ENCODE data around the gene DHRS4. TPM values are rescaled to one million over a fixed set of nuclear protein-coding genes. Genes with fewer than 3 reads are reported as not detected.

The DHRS4 gene
- 10 to 100 TPM; 24.0 to 35.8 (median 30.5) TPM for total RNA-seq

- WGBS: under 1% methylated on average over 32 of the region's 44 CpGs
- Histone ChIP-seq H3K27me3 (no peaks in the 10 kb centered on the region), H3K4me3 (peak within 1 kb of the TSS; percentile 83), H3K36me3 (peaks cover 6% of the 10 kb centered on the region), H3K4me1 (peaks cover 19% of the 10 kb centered on the region), H3K27ac (peak within 1 kb of the TSS; percentile 79), H3K9me3 (no peaks in the 10 kb centered on the region)
- peak; percentile 86 to 91 for DNase-seq (ENCODE audit: low spot score in 2 of 2)
- no peak for TF ChIP-seq POLR2A (IDR thresholded peaks at IDR 0.05)
- peak; percentile 71 to 81 for TF ChIP-seq CTCF (IDR thresholded peaks at IDR 0.05)
These were observed at the start of gene DHRS4 for GRCh38 chr14:23953464-23954278. DHRS4 (plus strand) TSS chr14:23953770; CDS start chr14:23953789, 19 bp downstream.

GRCh38 chr14:23910101-23910875 is 43.3 kb upstream of the DHRS4 start:
- Histone ChIP-seq H3K9me3 (no peaks in the 10 kb centered on the region), H3K27me3 (no peaks in the 10 kb centered on the region)
- 61% methylated on average over 7 of the region's 7 CpGs for WGBS

GRCh38 chr14:23910876-23911210 is 42.7 kb upstream of the DHRS4 start:
- WGBS: 92% methylated on average over 3 of the region's 3 CpGs
- no peak overlapping the region for H3K27ac ChIP-seq

More at GRCh38 chr14:23910101-23910875, 43.3 kb upstream of the DHRS4 start:
- Histone ChIP-seq H3K4me3 (no peak overlapping the region), H3K36me3 (no peaks in the 10 kb centered on the region), H3K4me1 (no peaks in the 10 kb centered on the region), H3K27ac (no peak overlapping the region)
- TF ChIP-seq EP300 (IDR thresholded peaks at IDR 0.05) (no peak), CTCF (IDR thresholded peaks at IDR 0.05) (peak in 1 of 2 donors; percentile 52)
- no peak for DNase-seq (ENCODE audit: low spot score in 2 of 2)

GRCh38 chr14:23915559-23915958 is 38.0 kb upstream of the DHRS4 start:
- no peak overlapping the region for H3K4me3 ChIP-seq
- no peaks in the 10 kb centered on the region for H3K36me3 ChIP-seq
- WGBS: 86% methylated on average over 4 of the region's 4 CpGs
- H3K4me1 ChIP-seq: peaks cover 8% of the 10 kb centered on the region
- H3K27ac ChIP-seq: no peak overlapping the region
- H3K9me3 ChIP-seq: no peaks in the 10 kb centered on the region
- no peaks in the 10 kb centered on the region for H3K27me3 ChIP-seq
- no peak for TF ChIP-seq POLR2A (IDR thresholded peaks at IDR 0.05)
- TF ChIP-seq POLR2AphosphoS5 (IDR thresholded peaks at IDR 0.05): no peak
- no peak for TF ChIP-seq CTCF (IDR thresholded peaks at IDR 0.05)
- TF ChIP-seq EP300 (IDR thresholded peaks at IDR 0.05): no peak
- DNase-seq (ENCODE audit: low spot score in 2 of 2): no peak

More at GRCh38 chr14:23910876-23911210, 42.7 kb upstream of the DHRS4 start:
- Histone ChIP-seq H3K4me3 (no peak overlapping the region), H3K9me3 (no peaks in the 10 kb centered on the region), H3K27me3 (no peaks in the 10 kb centered on the region), H3K4me1 (peaks cover 2% of the 10 kb centered on the region), H3K36me3 (no peaks in the 10 kb centered on the region)
- TF ChIP-seq POLR2AphosphoS5 (IDR thresholded peaks at IDR 0.05) (no peak), CTCF (IDR thresholded peaks at IDR 0.05) (no peak), EP300 (IDR thresholded peaks at IDR 0.05) (no peak), POLR2A (IDR thresholded peaks at IDR 0.05) (no peak)
- DNase-seq (ENCODE audit: low spot score in 2 of 2): no peak

GRCh38 chr14:23916004-23916403 is 37.6 kb upstream of the DHRS4 start:
- DNase-seq (ENCODE audit: low spot score in 2 of 2): no peak
- Histone ChIP-seq H3K36me3 (no peaks in the 10 kb centered on the region), H3K27ac (peak overlapping the region; percentile 6), H3K27me3 (no peaks in the 10 kb centered on the region), H3K9me3 (no peaks in the 10 kb centered on the region), H3K4me1 (peaks cover 8% of the 10 kb centered on the region), H3K4me3 (no peak overlapping the region)
- TF ChIP-seq POLR2A (IDR thresholded peaks at IDR 0.05): no peak
- TF ChIP-seq POLR2AphosphoS5 (IDR thresholded peaks at IDR 0.05): no peak
- no peak for TF ChIP-seq CTCF (IDR thresholded peaks at IDR 0.05)
- TF ChIP-seq EP300 (IDR thresholded peaks at IDR 0.05): no peak
- 27% methylated on average over 3 of the region's 3 CpGs for WGBS

Data from suprapubic skin (tissue), 4 donors.